GM23248 (cell line): ENCODE data around the gene PNMA6F. TPM values are rescaled to one million over a fixed set of nuclear protein-coding genes. Genes with fewer than 3 reads are reported as not detected.

Experiments
- DNase-seq: peaks from one replicate; pipeline ENCODE4 v3.0.0-alpha.2; 2015
- H2AFZ ChIP-seq: fragments of 200-600 bp; sonication (generic); 2 replicates; pipeline ENCODE4 v1.6.1; 2016; ENCODE audit warnings: antibody characterized with exemption
- H3F3A ChIP-seq: fragments of 200-600 bp; sonication (generic); 2 replicates; pipeline ENCODE4 v1.6.1; 2016; ENCODE audit warnings: mild to moderate bottlenecking, antibody characterized with exemption, mixed run types; ENCODE audit not compliant: insufficient read depth
- H3K27ac ChIP-seq: fragments of 200-600 bp; sonication (generic); 2 replicates; pipeline ENCODE4 v1.5.1; 2016; ENCODE audit warnings: mild to moderate bottlenecking
- H3K27me3 ChIP-seq: fragments of 200-600 bp; sonication (generic); replicated peaks from 2 replicates; pipeline ENCODE4 v1.6.1; 2016; ENCODE audit warnings: mild to moderate bottlenecking; ENCODE audit not compliant: insufficient read depth
- H3K36me3 ChIP-seq: fragments of 200-600 bp; sonication (generic); 2 replicates; pipeline ENCODE4 v1.6.1; 2016; ENCODE audit warnings: low read depth, mild to moderate bottlenecking
- H3K4me1 ChIP-seq: fragments of 200-600 bp; sonication (generic); 2 replicates; pipeline ENCODE4 v1.6.1; 2016; ENCODE audit warnings: mild to moderate bottlenecking; ENCODE audit not compliant: insufficient read depth
- H3K4me2 ChIP-seq: fragments of 200-600 bp; sonication (generic); one replicate; pipeline ENCODE4 v1.6.1; 2016; ENCODE audit warnings: mild to moderate bottlenecking; ENCODE audit not compliant: unreplicated experiment
- H3K4me3 ChIP-seq: fragments of 200-600 bp; sonication (generic); 2 replicates; pipeline ENCODE4 v1.5.1; 2016; ENCODE audit warnings: mild to moderate bottlenecking
- H3K79me2 ChIP-seq: fragments of 200-600 bp; sonication (generic); 2 replicates; pipeline ENCODE4 v1.6.1; 2016; ENCODE audit warnings: mild to moderate bottlenecking; ENCODE audit not compliant: insufficient read depth
- H3K9ac ChIP-seq: fragments of 200-600 bp; sonication (generic); 2 replicates; pipeline ENCODE4 v1.6.1; 2016; ENCODE audit warnings: mild to moderate bottlenecking
- H3K9me2 ChIP-seq: fragments of 200-600 bp; sonication (generic); 2 replicates; pipeline ENCODE4 v1.6.1; 2016; ENCODE audit warnings: mixed run types, mild to moderate bottlenecking, moderate library complexity; ENCODE audit not compliant: insufficient read depth
- H3K9me3 ChIP-seq: fragments of 200-600 bp; sonication (generic); one replicate; pipeline ENCODE4 v1.6.1; 2017; ENCODE audit warnings: low read depth
- H4K20me1 ChIP-seq: fragments of 200-600 bp; sonication (generic); 2 replicates; pipeline ENCODE4 v1.6.0; 2016; ENCODE audit not compliant: insufficient read depth
- EZH2 ChIP-seq: fragments of 200-600 bp; sonication (generic); IDR thresholded peaks from 2 replicates; pipeline ENCODE4 v1.6.1; 2018; ENCODE audit warnings: antibody characterized with exemption, mild to moderate bottlenecking; ENCODE audit not compliant: insufficient read depth, poor library complexity, severe bottlenecking
- EZH2phosphoT487 ChIP-seq: fragments of 200-600 bp; sonication (generic); IDR thresholded peaks from 2 replicates; pipeline ENCODE4 v1.6.1; 2018; ENCODE audit warnings: antibody characterized with exemption, moderate library complexity, mild to moderate bottlenecking, low read depth; ENCODE audit not compliant: insufficient read depth
- WGBS, 2 experiments: methylation state at CpG; one replicate each; pipeline ENCODE4 v1.1.6; 2015 to 2017; ENCODE audit warnings: low lambda C conversion rate in 2 of 2, low coverage in 1 of 2; ENCODE audit errors: missing lambda C conversion rate in 2 of 2; 5-methylcytosine and 5-hydroxymethylcytosine counted together
- in situ Hi-C: fragments of 300-500 bp; cut with MboI; formaldehyde crosslinking; loops from 2 replicates; pipeline ENCODE4 v1.15.0; 2020
- polyA plus RNA-seq: library from polyadenylated mRNA; unstranded; fragments of >200 nt; fragmentation: Nextera tagmentation; extraction: Ambion mirVana; gene quantifications from 2 replicates; pipeline ENCODE4 v1.2.1, GENCODE V29; 2016
- total RNA-seq: library from RNA; depleted of rRNA; stranded (reverse); fragments of >200 nt; shearing (Covaris generic); gene quantifications from 2 replicates; pipeline ENCODE4 v1.2.3, GENCODE V29; 2014

Gene PNMA6F
- total and polyA plus RNA-seq, 2 experiments from 2014 or later, result not detected

DNA sequence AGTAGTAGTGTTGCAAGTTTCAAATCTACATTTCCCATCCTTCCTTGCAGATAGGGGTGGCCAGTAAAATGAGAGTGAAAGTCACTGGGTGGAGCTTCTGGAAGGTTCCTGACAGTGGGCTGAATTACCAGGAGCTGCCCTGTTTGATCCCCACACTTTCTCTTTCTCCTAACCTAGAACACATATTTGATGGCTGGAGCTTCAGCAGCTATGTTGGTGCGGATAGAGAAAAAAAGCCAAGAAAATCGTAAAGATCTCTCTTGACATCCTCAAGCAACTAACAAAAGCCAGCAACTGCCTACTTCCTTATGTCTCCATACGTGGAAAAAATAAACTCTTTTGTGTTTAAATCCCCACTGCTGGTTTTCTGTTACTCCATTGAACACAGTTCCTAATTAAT is 44.6 kb upstream of the PNMA6F start:
- 81 to 83% methylated on average over 2 to 3 of the region's 3 CpGs for WGBS, 2 experiments
- Histone ChIP-seq H3K36me3 (no peaks in the 10 kb centered on the region), H3K4me1 (no peaks in the 10 kb centered on the region), H3K9ac (no peak overlapping the region), H3K9me2 (no peaks in the 10 kb centered on the region), H3K79me2 (no peaks in the 10 kb centered on the region), H3K27ac (no peak overlapping the region), H4K20me1 (no peaks in the 10 kb centered on the region), H3K4me2 (no peak overlapping the region), H3K27me3 (no peaks in the 10 kb centered on the region), H3K9me3 (no peaks in the 10 kb centered on the region), H3F3A (no peaks in the 10 kb centered on the region), H2AFZ (no peak overlapping the region), H3K4me3 (no peak overlapping the region)
- no peak for DNase-seq
- TF ChIP-seq EZH2phosphoT487 (no peak), EZH2 (no peak)
- in situ Hi-C loops, result no loop called here

DNA sequence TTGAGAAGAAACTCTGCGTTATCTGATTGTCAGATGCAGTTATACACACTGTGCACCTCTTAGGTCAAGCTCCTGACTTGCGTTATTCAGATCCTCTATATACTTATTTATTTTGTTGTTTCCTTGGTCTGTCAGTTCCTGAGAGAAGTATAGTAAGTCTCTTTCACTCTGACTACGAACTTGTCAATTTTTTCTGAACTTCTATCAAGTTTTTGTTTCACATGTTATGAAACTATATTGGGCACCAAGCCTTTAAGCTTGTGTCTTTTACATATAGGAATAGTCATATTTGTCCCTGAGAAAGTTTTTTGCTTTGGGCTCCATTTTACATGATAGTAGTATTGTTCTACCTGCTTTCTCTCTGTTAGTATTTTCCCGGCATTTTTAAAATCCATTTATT is 44.1 kb upstream of the PNMA6F start:
- Histone ChIP-seq H3K4me1 (no peaks in the 10 kb centered on the region), H3K79me2 (no peaks in the 10 kb centered on the region), H3K9ac (no peak overlapping the region), H3K9me3 (no peaks in the 10 kb centered on the region), H3K4me3 (no peak overlapping the region), H4K20me1 (no peaks in the 10 kb centered on the region), H3F3A (no peaks in the 10 kb centered on the region), H3K36me3 (no peaks in the 10 kb centered on the region), H2AFZ (no peak overlapping the region), H3K9me2 (no peaks in the 10 kb centered on the region), H3K27me3 (no peaks in the 10 kb centered on the region), H3K4me2 (no peak overlapping the region), H3K27ac (no peak overlapping the region)
- DNase-seq, result no peak
- 78 to 82% methylated on average over 4 of the region's 4 CpGs for WGBS, 2 experiments
- TF ChIP-seq EZH2phosphoT487 (no peak), EZH2 (no peak)
- in situ Hi-C loops, result no loop called here

DNA sequence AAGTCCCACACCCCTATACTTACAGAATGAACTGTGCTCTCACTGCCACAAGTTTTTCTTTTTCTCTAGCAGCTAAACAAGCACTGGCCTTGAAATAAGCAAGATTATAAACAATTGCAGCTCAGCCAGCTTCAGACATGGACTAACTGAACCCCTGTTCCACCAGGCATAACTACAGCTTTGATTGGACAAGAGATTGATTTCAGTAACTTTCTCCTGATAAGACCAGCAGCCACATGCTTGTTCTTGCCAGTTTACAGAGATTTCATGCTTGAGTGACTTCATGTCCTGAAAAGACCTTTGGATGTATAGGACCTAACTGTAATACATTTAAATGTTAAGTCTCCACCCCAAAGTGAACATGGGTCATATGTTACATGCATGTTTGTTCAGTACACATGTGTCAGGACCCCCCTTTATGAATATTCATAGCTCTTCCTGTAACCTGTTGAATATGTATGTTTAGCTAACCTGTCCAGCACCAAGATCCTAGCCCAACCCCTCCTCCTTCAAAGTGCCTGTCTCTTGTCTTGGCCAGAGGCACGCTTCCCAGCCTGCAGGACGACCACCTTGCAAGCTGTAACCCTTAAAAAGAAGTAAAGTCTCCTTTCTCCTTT is 40.3 kb upstream of the PNMA6F start:
- no peaks in the 10 kb centered on the region for H3K9me3 ChIP-seq
- no peaks in the 10 kb centered on the region for H4K20me1 ChIP-seq
- H3K79me2 ChIP-seq, result no peaks in the 10 kb centered on the region
- H3K27me3 ChIP-seq, result no peaks in the 10 kb centered on the region
- no peak overlapping the region for H3K4me2 ChIP-seq
- no peak overlapping the region for H3K27ac ChIP-seq
- H3F3A ChIP-seq, result no peaks in the 10 kb centered on the region
- no peaks in the 10 kb centered on the region for H3K4me1 ChIP-seq
- WGBS, 2 experiments, result 7 to 16% methylated on average over 2 of the region's 2 CpGs
- H3K36me3 ChIP-seq, result no peaks in the 10 kb centered on the region
- TF ChIP-seq EZH2 (no peak), EZH2phosphoT487 (no peak)
- no peak overlapping the region for H2AFZ ChIP-seq
- H3K9ac ChIP-seq, result no peak overlapping the region
- DNase-seq, result no peak
- in situ Hi-C loops, result no loop called here
- no peak overlapping the region for H3K4me3 ChIP-seq
- H3K9me2 ChIP-seq, result no peaks in the 10 kb centered on the region

DNA sequence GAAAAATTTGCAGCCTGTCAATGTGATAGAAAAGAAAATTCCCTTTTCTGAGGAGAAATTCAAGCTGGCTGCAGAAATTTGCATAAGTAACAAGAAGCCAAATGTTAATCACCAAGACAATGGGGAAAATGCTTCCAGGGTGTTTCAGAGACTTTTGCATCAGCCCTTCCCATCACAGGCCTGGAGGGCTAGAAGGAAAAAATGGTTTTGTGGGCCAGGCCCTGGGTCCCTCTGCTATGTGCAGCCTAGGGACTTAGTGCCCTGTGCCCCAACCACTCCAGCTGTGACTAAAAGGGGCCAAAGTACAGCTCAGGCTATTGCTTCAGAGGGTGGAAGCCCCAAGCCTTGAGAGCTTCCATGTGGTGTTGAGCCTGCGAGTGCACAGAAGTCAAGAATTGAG is 36.3 kb upstream of the PNMA6F start:
- no peaks in the 10 kb centered on the region for H3F3A ChIP-seq
- H3K36me3 ChIP-seq, result no peaks in the 10 kb centered on the region
- no peaks in the 10 kb centered on the region for H3K79me2 ChIP-seq
- no peaks in the 10 kb centered on the region for H3K9me3 ChIP-seq
- H3K4me3 ChIP-seq, result no peak overlapping the region
- TF ChIP-seq EZH2 (no peak), EZH2phosphoT487 (no peak)
- H3K9me2 ChIP-seq, result no peaks in the 10 kb centered on the region
- WGBS, 2 experiments, result 62 to 71% methylated on average over 1 of the region's 1 CpG
- H4K20me1 ChIP-seq, result no peaks in the 10 kb centered on the region
- in situ Hi-C loops, result no loop called here
- no peak overlapping the region for H3K9ac ChIP-seq
- no peaks in the 10 kb centered on the region for H3K27me3 ChIP-seq
- H2AFZ ChIP-seq, result no peak overlapping the region
- H3K27ac ChIP-seq, result no peak overlapping the region
- DNase-seq, result no peak
- H3K4me1 ChIP-seq, result no peaks in the 10 kb centered on the region
- H3K4me2 ChIP-seq, result no peak overlapping the region

DNA sequence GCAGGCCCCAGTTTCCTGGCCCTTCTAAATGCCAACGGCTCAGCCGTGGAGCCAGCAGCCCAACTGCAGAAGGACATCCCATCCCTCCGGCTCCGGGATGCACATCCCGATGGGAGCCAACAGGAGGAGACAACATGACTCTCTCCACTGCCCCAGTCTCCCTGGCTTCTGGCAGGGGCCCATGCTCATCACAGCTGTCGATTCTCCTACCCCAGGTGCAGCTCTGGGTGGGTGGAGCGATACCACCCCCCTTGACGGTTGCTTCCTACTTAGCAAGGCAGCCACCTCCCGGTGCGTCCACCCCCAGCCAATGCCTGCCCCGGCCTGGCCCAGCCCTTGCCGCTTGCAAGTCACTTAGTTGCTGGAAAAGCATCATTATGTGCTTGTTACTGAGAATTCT is 31.8 kb upstream of the PNMA6F start:
- Histone ChIP-seq H3K27ac (no peak overlapping the region), H3F3A (no peaks in the 10 kb centered on the region), H3K9ac (no peak overlapping the region), H4K20me1 (no peaks in the 10 kb centered on the region), H3K9me2 (no peaks in the 10 kb centered on the region), H3K9me3 (no peaks in the 10 kb centered on the region), H3K27me3 (no peaks in the 10 kb centered on the region), H3K4me1 (no peaks in the 10 kb centered on the region), H3K4me2 (no peak overlapping the region), H3K79me2 (no peaks in the 10 kb centered on the region), H3K4me3 (no peak overlapping the region), H2AFZ (no peak overlapping the region), H3K36me3 (no peaks in the 10 kb centered on the region)
- no peak for DNase-seq
- in situ Hi-C loops, result no loop called here
- no peak for TF ChIP-seq EZH2
- no peak for TF ChIP-seq EZH2phosphoT487
- 64 to 68% methylated on average over 9 to 12 of the region's 12 CpGs for WGBS, 2 experiments
